Mesendoderm (in vitro differentiated cells): ENCODE data around the gene LIN9.

ENCODE experiments used
- DNase-seq: peaks from one replicate; pipeline ENCODE4 v3.0.0; 2013
- H2AK5ac ChIP-seq: 2 replicates; pipeline ENCODE4 v1.6.1; 2013; ENCODE audit warnings: low read length, inconsistent platforms
- H2BK120ac ChIP-seq: 2 replicates; pipeline ENCODE4 v1.6.1; 2013; ENCODE audit warnings: low read depth, mild to moderate bottlenecking, low read length, moderate library complexity, mixed read lengths
- H2BK15ac ChIP-seq: replicated peaks from 2 replicates; pipeline ENCODE4 v1.6.1; 2013; ENCODE audit warnings: low read depth, mild to moderate bottlenecking, moderate library complexity
- H2BK5ac ChIP-seq: 2 replicates; pipeline ENCODE4 v1.6.1; 2013; ENCODE audit warnings: low read length, inconsistent platforms
- H3K18ac ChIP-seq: 2 replicates; pipeline ENCODE4 v1.6.1; 2013; ENCODE audit warnings: mild to moderate bottlenecking, low read length, mixed read lengths
- H3K23ac ChIP-seq: one replicate; pipeline ENCODE4 v1.6.1; 2013; ENCODE audit warnings: low read length
- H3K27ac ChIP-seq: 2 replicates; pipeline ENCODE4 v1.5.1; 2013; ENCODE audit warnings: low read depth, mild to moderate bottlenecking, inconsistent platforms, low read length, moderate library complexity
- H3K27me3 ChIP-seq: 2 replicates; pipeline ENCODE4 v1.6.1; 2013; ENCODE audit warnings: low read length, control low read depth, mild to moderate bottlenecking, inconsistent platforms; ENCODE audit not compliant: insufficient read depth, poor library complexity
- H3K36me3 ChIP-seq: 2 replicates; pipeline ENCODE4 v1.6.1; 2013; ENCODE audit warnings: low read length, inconsistent platforms; ENCODE audit not compliant: control insufficient read depth, insufficient read depth
- H3K4ac ChIP-seq: one replicate; pipeline ENCODE4 v1.6.1; 2013; ENCODE audit warnings: low read depth, mild to moderate bottlenecking, low read length, moderate library complexity
- H3K4me1 ChIP-seq: 2 replicates; pipeline ENCODE4 v1.6.1; 2013; ENCODE audit warnings: low read depth, low read length, inconsistent platforms; ENCODE audit not compliant: control insufficient read depth
- H3K4me2 ChIP-seq: 2 replicates; pipeline ENCODE4 v1.6.1; 2013; ENCODE audit warnings: low read length
- H3K4me3 ChIP-seq: 2 replicates; pipeline ENCODE4 v1.5.1; 2013; ENCODE audit warnings: mild to moderate bottlenecking, low read length
- H3K56ac ChIP-seq: one replicate; pipeline ENCODE4 v1.6.1; 2013; ENCODE audit warnings: low read length
- H3K79me1 ChIP-seq: 2 replicates; pipeline ENCODE4 v1.6.1; 2013; ENCODE audit warnings: low read length, inconsistent platforms
- H3K79me2 ChIP-seq: 2 replicates; pipeline ENCODE4 v1.6.1; 2013; ENCODE audit warnings: mild to moderate bottlenecking, low read length; ENCODE audit not compliant: control insufficient read depth, insufficient read depth
- H3K9ac ChIP-seq: 2 replicates; pipeline ENCODE4 v1.6.1; 2013; ENCODE audit warnings: low read length, inconsistent platforms
- H4K5ac ChIP-seq: one replicate; pipeline ENCODE4 v1.6.1; 2013; ENCODE audit warnings: low read length
- H4K8ac ChIP-seq: one replicate; pipeline ENCODE4 v1.6.1; 2013; ENCODE audit warnings: low read depth, mild to moderate bottlenecking, control low read depth, low read length, moderate library complexity
- WGBS: extraction: QIAGEN DNeasy Blood & Tissue Kit; methylation state at CpG from one replicate; pipeline ENCODE4 v1.1.7; 2013; ENCODE audit warnings: low lambda C conversion rate, missing lambda C conversion rate; ENCODE audit not compliant: insufficient coverage; ENCODE audit errors: extremely low coverage; 5-methylcytosine and 5-hydroxymethylcytosine counted together

LIN9 gene

DNA sequence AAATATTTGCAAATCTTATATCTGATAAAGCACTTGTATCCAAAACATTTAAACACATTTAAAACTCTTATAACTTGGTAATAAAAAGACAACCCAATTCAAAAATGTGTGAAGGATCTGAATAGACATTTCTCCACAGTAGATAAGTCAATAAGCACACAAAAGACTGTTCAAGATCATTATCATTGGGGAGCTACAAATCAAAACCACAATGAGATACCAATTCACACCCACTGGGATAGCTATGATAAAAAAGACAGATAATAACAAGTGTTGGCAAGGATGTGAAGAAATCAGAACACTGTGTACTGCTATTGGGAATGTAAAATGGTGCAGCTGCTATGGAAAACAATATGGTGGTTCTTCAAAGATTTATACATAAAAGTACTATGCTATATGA is 5.1 kb upstream of the LIN9 start:
- Histone ChIP-seq H3K4ac (no peak overlapping the region), H2BK15ac (no peak overlapping the region), H2AK5ac (no peak overlapping the region), H3K27ac (no peak overlapping the region), H3K4me1 (peaks cover 2% of the 10 kb centered on the region), H3K9ac (no peak overlapping the region), H3K4me2 (no peak overlapping the region), H2BK120ac (no peak overlapping the region), H3K79me1 (no peaks in the 10 kb centered on the region), H3K36me3 (no peaks in the 10 kb centered on the region), H3K79me2 (no peaks in the 10 kb centered on the region), H3K18ac (no peak overlapping the region), H4K5ac (no peak overlapping the region), H3K56ac (no peak overlapping the region), H3K23ac (no peak overlapping the region), H3K4me3 (no peak overlapping the region), H3K27me3 (no peaks in the 10 kb centered on the region), H4K8ac (no peak overlapping the region), H2BK5ac (no peak overlapping the region)
- DNase-seq: peak; percentile 43

DNA sequence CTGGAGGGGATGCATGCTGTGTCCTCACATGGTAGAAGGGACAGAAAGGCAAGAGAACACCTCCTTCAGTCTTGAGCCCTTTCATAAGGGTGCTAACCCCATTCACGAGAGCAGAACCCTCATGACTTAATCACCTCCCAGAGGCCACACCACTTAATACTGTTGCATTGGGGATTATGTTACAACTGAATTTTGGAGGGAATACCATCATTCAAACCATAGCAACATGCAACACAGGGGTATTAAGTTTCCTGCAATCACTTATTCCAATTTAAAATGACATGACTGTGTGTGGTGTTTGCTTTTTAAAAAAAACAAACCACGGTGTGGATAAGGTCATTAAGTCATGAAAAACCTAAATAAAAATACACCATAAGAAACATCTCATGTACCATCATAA is 3.1 kb upstream of the LIN9 start:
- no peak overlapping the region for H2BK15ac ChIP-seq
- H3K27me3 ChIP-seq: no peaks in the 10 kb centered on the region
- H3K27ac ChIP-seq: no peak overlapping the region
- no peak overlapping the region for H3K18ac ChIP-seq
- DNase-seq: no peak
- H3K9ac ChIP-seq: no peak overlapping the region
- peaks cover 2% of the 10 kb centered on the region for H3K4me1 ChIP-seq
- H2AK5ac ChIP-seq: no peak overlapping the region
- H2BK5ac ChIP-seq: no peak overlapping the region
- no peak overlapping the region for H3K4me2 ChIP-seq
- H3K4me3 ChIP-seq: no peak overlapping the region
- H3K4ac ChIP-seq: no peak overlapping the region
- H3K79me2 ChIP-seq: peaks cover 10% of the 10 kb centered on the region
- WGBS: no CpG with 5 or more reads among the region's 2 CpGs
- no peak overlapping the region for H3K56ac ChIP-seq
- no peak overlapping the region for H4K8ac ChIP-seq
- H2BK120ac ChIP-seq: no peak overlapping the region
- H3K79me1 ChIP-seq: peaks cover 2% of the 10 kb centered on the region
- H3K36me3 ChIP-seq: no peaks in the 10 kb centered on the region
- H3K23ac ChIP-seq: no peak overlapping the region
- H4K5ac ChIP-seq: no peak overlapping the region

DNA sequence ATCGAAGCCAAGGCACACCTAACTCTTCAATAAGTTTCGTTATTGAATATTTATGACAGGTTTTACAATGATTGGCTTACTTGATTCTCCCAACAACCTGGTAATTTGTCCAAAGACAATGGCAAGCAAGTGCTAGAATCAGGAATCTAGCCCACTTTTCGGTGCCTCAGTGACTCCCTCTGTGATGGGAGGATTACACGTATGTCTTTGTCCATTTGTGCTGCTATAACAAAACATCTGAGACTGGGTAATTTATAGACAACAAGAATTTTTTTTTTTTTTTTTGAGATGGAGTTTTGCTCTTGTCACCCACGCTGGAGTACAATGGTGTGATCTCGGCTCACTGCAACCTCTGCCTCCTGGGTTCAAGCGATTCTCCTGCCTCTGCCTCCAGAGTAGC is 2.4 kb upstream of the LIN9 start:
- H3K79me2 ChIP-seq: peaks cover 14% of the 10 kb centered on the region
- no peak overlapping the region for H3K4me2 ChIP-seq
- H4K8ac ChIP-seq: no peak overlapping the region
- H3K27me3 ChIP-seq: no peaks in the 10 kb centered on the region
- H3K79me1 ChIP-seq: peaks cover 2% of the 10 kb centered on the region
- H3K56ac ChIP-seq: no peak overlapping the region
- H3K4ac ChIP-seq: no peak overlapping the region
- no peaks in the 10 kb centered on the region for H3K36me3 ChIP-seq
- H4K5ac ChIP-seq: no peak overlapping the region
- H3K4me1 ChIP-seq: peaks cover 2% of the 10 kb centered on the region
- H3K4me3 ChIP-seq: no peak overlapping the region
- H3K18ac ChIP-seq: no peak overlapping the region
- no peak overlapping the region for H2BK15ac ChIP-seq
- H2BK120ac ChIP-seq: no peak overlapping the region
- H2BK5ac ChIP-seq: no peak overlapping the region
- no peak overlapping the region for H2AK5ac ChIP-seq
- no peak overlapping the region for H3K9ac ChIP-seq
- no CpG with 5 or more reads among the region's 7 CpGs for WGBS
- no peak overlapping the region for H3K23ac ChIP-seq
- no peak for DNase-seq
- no peak overlapping the region for H3K27ac ChIP-seq

DNA sequence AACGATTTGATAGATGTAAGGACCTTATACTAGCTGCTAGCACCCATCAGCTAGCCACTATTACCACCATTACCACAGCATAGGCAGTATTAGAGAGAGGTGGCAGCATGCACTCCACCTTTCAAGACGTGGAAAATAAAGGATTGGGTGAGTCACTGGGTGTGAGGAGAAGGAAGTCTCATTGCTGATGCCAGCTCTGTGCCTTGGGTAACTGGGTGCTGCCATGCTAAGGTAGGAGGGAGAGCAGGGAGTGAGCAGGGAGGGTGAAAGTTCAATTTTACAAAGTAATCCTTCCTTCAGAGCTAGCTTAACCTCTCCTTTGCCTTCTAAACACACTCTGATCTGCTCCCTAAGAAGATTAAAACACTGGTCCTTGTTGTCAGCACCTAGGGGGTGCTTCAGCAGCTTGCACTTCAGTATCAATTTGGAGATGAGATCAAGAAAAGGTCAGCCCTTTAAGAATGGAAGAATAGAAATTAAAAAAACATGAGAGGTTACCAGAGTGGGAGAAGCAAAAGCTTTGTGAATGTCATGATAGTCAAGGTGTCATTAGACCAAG is 1.8 kb upstream of the LIN9 start:
- Histone ChIP-seq H3K27ac (no peak overlapping the region), H3K79me1 (peaks cover 2% of the 10 kb centered on the region), H3K4me1 (peaks cover 2% of the 10 kb centered on the region), H2AK5ac (peak overlapping the region; percentile 23), H3K56ac (peak overlapping the region; percentile 0), H3K4me3 (no peak overlapping the region), H4K5ac (no peak overlapping the region), H3K36me3 (no peaks in the 10 kb centered on the region), H3K4me2 (no peak overlapping the region), H3K4ac (no peak overlapping the region), H3K79me2 (peaks cover 17% of the 10 kb centered on the region), H2BK120ac (no peak overlapping the region), H4K8ac (no peak overlapping the region), H3K23ac (no peak overlapping the region), H3K9ac (no peak overlapping the region), H2BK5ac (no peak overlapping the region), H3K18ac (no peak overlapping the region), H3K27me3 (no peaks in the 10 kb centered on the region), H2BK15ac (no peak overlapping the region)
- no CpG with 5 or more reads among the region's 2 CpGs for WGBS
- DNase-seq: no peak

DNA sequence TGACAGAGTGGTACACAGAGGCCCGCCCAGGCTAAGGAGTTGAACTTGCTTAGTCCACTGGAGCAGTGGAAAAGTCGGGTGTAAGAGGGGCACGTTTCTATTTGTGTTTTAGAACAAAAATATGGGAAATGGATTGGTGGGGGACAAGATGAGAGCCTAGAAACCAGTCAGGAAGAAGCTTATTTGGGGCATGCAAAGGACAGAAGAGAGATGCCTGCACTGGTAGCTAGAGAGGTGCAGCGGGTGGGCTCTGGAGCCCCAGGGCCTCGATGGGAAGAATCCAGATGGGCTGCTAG is 1.2 kb upstream of the LIN9 start:
- no peak overlapping the region for H2BK15ac ChIP-seq
- no peak overlapping the region for H3K4ac ChIP-seq
- peak overlapping the region; percentile 8 for H3K9ac ChIP-seq
- WGBS: no CpG with 5 or more reads among the region's 5 CpGs
- H3K4me2 ChIP-seq: no peak overlapping the region
- H3K18ac ChIP-seq: no peak overlapping the region
- no peak overlapping the region for H2BK5ac ChIP-seq
- H3K23ac ChIP-seq: no peak overlapping the region
- peaks cover 2% of the 10 kb centered on the region for H3K79me1 ChIP-seq
- H3K4me1 ChIP-seq: peaks cover 2% of the 10 kb centered on the region
- no peak overlapping the region for H4K8ac ChIP-seq
- peak overlapping the region; percentile 20 for H3K56ac ChIP-seq
- no peaks in the 10 kb centered on the region for H3K27me3 ChIP-seq
- no peaks in the 10 kb centered on the region for H3K36me3 ChIP-seq
- H2BK120ac ChIP-seq: no peak overlapping the region
- no peak overlapping the region for H2AK5ac ChIP-seq
- H3K4me3 ChIP-seq: no peak overlapping the region
- no peak overlapping the region for H3K27ac ChIP-seq
- DNase-seq: no peak
- H3K79me2 ChIP-seq: peaks cover 22% of the 10 kb centered on the region
- H4K5ac ChIP-seq: no peak overlapping the region

DNA sequence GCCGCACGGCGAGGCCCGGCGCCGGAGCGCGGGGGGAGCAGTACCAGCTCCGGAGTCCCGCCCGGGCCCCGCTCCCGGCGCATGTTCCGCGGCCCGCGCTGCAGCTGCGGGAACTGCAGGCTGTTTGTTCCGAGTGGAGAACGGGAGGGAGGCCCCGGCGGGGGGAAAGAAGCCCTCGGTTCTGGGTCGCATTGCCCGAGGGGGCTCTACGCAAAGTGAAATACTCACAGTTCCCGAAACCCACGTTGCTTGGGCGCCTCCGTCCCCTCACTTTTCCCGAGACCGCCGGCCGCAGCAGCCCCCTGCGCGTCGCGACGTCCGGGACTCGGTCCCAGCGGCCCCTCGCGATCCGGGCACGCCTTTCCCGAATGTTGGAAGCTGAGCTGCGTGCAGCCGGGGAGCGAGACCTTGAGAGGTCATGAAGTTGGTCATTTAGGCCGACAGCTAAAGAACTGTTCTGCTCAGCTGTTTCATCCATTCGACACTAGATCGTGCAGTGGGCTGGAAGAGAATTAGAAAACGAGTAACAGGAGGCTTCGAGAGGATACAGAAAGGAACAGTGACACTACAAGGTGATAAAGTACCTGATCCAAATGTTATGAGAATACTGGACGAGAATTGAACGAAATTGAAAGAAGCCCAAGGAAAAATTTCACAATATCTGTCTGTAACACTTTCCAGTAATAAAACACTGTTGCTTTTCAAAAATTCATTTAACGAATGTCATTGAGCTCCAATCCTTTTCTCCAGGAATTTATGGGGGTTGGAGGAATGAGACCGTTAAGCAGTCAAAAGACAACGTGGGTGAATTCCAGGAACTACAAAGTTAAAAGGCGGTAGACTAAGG is 657 bp upstream of the LIN9 start:
- no peak overlapping the region for H3K23ac ChIP-seq
- H3K4ac ChIP-seq: peak overlapping the region; percentile 89
- H3K79me2 ChIP-seq: peaks cover 27% of the 10 kb centered on the region
- H2BK5ac ChIP-seq: peak overlapping the region; percentile 56
- H4K5ac ChIP-seq: no peak overlapping the region
- no peak overlapping the region for H2AK5ac ChIP-seq
- peak; percentile 52 for DNase-seq
- H3K4me3 ChIP-seq: peak overlapping the region; percentile 46
- no CpG with 5 or more reads among the region's 62 CpGs for WGBS
- H3K4me2 ChIP-seq: peak overlapping the region; percentile 17
- no peak overlapping the region for H2BK15ac ChIP-seq
- H4K8ac ChIP-seq: peak overlapping the region; percentile 99
- H3K27me3 ChIP-seq: no peaks in the 10 kb centered on the region
- H3K56ac ChIP-seq: peak overlapping the region; percentile 80
- peak overlapping the region; percentile 98 for H3K27ac ChIP-seq
- peaks cover 2% of the 10 kb centered on the region for H3K4me1 ChIP-seq
- peak overlapping the region; percentile 15 for H2BK120ac ChIP-seq
- peak overlapping the region; percentile 91 for H3K18ac ChIP-seq
- H3K9ac ChIP-seq: peak overlapping the region; percentile 86
- peaks cover 2% of the 10 kb centered on the region for H3K79me1 ChIP-seq
- no peaks in the 10 kb centered on the region for H3K36me3 ChIP-seq
